HG03175 (cell line): ENCODE data around the gene PAM16.

ENCODE experiments used
- ATAC-seq: cut with Tn5 transposase; IDR thresholded peaks from one replicate; pipeline ENCODE4 v1.9.1; 2021; ENCODE audit warnings: mild to moderate bottlenecking, moderate library complexity; ENCODE audit not compliant: unreplicated experiment

Gene PAM16

DNA sequence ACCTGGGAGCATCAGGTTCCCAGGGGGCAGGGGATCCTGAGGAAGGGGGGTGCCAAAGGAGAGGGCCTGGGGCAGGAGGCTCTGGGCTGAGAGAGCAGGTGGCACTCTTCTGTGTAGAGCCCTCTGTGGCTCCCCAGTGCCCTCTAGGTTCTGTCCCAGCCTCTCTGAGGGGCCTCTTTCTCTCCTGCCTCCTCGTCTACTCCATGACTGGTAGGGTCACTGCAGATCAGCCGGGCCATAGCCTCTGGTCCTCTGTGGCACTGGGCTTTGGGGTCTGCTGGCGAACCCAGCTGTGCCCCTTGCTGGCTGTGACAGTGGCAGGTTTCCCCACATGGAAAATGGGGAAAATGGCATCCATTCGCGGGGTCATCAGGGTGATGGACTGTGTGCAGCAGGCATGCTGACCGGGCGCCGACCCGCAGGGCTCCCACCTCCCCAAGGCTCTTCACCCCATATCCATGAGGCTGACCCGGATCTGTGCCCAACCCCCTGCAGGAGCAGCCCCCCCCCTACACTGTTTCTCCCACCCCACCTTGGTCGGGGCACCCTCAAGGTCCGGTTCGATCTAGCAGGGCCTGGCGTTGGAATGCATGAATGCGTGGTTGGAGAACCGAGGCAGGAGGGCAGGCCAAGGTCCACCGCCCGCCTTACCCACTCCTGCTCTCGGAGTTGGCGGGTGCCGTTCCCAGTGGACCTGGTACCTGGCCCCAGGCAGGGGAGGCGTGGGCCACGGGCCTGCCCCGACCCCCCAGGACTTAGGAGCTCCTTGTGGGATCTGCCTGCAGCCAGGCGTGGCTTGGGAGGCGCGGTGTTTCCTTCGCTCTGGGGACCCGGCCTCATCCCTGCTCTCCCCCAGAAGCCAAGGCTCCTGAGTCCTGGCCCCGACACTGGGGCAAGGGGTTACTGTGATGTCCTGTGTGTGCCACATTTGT is 28.7 kb downstream of the PAM16 start:
- ATAC-seq: no peak

DNA sequence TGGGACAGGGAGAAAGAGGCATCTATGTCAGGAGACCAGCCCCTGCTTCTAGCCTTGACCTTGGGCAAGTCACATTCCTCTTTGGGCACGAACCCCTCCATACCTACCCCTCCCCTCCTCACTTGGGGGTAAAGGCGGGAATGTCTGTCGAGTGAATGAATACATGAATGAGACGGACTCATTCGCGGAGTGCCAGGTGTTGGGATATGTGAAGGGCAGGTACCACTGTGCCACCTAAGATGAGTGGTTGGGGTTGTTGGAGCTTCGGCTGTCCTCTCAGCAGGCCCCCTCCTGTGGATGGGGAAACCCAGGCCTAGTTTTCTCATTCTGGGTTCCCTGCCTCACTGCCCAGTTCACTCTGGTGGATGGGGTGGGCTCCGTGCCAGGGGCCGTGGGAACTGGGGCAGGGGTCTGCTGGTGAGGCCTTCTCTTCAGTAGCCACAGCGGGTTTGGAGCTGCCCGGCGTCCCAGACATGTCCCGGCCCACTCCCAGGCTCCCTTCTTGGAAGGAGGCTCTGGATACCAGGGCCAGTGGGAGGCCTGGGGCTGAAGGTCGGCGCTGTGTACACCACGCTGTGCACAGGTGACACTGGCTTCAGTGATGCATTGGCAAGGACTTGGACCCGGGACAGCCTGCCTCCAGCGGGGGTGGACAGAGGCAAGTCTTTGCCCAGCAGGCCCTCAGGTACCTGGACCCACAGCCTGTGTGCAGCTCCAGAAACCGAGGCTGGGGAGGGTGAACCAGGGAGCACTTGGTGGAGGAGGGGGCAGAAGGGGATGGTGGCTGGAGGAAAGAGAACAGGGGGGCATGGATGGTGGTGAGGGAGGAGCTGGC is 29.6 kb downstream of the PAM16 start:
- ATAC-seq: no peak

GRCh38 chr16:4320571-4321137 is 30.5 kb downstream of the PAM16 start:
- no peak for ATAC-seq

GRCh38 chr16:4319454-4320421 is 31.4 kb downstream of the PAM16 start:
- no peak for ATAC-seq

- ATAC-seq: no peak
These were observed 32.2 kb downstream of the PAM16 start for GRCh38 chr16:4318967-4319366.

DNA sequence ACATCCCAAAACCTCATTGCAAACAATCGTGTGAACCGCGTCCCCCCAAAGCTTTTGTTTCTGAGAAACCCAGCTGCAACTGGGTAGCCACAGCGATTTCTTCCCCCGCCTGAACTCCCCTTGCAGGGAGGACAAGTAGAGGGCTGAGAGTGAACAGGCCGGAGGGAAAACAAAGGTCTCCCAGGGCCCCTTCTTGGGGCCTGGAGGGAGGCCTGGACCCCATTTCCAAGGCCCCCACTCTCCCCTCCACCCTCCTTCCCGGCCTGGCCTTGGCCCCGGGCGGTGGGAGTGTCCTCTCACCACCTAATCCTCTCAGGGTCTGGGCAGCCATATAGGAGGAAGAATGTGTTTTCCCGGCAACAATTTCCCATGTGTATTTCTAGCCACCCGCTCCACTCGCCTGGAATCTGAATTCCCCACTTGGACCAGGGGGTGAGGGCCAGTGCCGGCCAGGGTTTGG is 32.6 kb downstream of the PAM16 start:
- no peak for ATAC-seq

DNA sequence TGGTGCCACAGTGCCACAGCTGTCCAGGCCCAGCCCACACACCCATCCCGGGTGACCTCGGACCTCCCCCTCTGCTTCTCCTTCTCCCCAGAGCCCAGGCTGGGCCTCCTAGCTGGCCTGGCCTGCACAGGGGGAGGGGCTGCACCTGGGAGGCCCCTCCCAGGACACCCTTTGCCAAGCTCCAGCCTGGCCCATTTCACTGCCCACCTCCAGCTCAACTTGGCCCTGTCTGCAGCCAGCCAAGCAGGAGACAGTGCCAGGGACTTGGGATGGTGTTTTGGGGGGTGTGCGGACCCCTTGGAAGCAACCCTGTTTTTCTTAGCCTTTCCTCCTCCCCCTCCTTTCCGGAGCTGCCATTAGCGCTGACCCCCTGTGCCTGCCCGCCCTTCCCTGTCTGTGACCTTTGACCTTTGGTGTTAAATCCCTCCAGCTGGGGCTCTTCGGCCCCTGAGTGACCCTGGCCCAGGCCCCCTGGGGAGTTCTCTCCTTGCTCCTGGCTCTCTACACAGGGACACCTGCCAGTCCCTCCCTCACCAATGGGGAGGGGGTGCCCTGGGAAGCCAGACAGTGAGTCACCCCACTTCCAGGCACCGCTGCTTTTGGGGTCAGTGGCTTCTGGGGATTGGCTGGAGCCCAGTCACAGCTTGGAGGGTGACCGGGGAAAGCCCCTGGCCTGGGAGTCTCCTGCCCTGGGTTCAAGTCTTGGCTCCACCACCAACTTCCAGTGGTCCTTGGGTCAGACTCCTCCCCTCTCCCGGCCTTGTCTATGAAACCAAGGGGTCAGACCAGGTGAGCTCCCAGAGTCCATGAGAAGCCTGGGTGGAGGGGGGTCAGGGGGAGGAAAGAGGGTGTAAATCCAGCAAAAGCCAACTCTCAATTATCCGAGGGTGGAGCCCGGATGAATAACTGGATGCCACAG is 33.3 kb downstream of the PAM16 start:
- no peak for ATAC-seq

GRCh38 chr16:4316864-4317531 is 34.1 kb downstream of the PAM16 start:
- no peak for ATAC-seq

GRCh38 chr16:4316108-4316863 is 34.8 kb downstream of the PAM16 start:
- ATAC-seq: no peak

GRCh38 chr16:4315186-4316107 is 35.7 kb downstream of the PAM16 start, which contains the start of gene GLIS2:
Gene GLIS2 (plus strand): TSS chr16:4316067. CDS start chr16:4332281, 16,214 bp downstream.
- no peak for ATAC-seq

DNA sequence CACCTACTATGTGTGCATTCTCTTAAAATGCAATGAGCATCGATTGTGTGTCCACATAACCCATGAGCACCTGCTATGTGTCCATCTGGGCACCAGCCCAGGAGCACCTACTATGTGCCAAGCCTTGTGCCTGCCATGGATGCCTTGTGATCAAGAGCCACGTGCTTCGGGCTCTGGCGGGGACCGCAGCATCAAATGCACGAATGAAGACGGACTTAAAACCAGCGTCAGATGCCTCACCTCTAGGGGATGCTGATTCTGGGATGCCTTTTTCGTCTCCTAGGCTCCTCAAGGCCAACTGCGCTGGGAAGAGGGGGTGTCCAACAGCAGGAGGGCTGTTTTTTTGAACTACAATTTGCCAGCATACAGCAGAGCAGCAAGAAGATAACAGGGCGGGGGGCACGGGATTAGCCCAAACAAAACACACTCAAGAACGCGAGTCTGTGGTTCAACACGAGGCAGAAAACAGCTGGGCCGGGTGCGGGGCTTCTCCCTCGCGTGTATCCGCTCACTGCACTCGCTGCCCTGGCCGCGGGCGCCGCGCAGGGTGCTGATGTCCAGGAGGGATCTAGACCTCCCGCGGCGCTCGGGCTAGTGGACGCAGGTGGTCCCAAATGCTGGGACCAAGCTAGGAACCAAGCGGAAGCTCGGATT is 36.5 kb downstream of the PAM16 start:
- ATAC-seq: no peak

- ATAC-seq: peak; percentile 58
These were observed 37.3 kb downstream of the PAM16 start for GRCh38 chr16:4313563-4314531.

GRCh38 chr16:4309833-4310266 is 41.3 kb downstream of the PAM16 start:
- ATAC-seq: no peak

GRCh38 chr16:4309102-4309832 is 41.9 kb downstream of the PAM16 start:
- no peak for ATAC-seq
